GM18909 (cell line): ENCODE results near the gene WSCD2.

Source experiments
- ATAC-seq: cut with Tn5 transposase; IDR thresholded peaks from one replicate; pipeline ENCODE4 v1.9.1; 2021; ENCODE audit warnings: mild to moderate bottlenecking; ENCODE audit not compliant: unreplicated experiment, poor library complexity

Gene WSCD2

DNA sequence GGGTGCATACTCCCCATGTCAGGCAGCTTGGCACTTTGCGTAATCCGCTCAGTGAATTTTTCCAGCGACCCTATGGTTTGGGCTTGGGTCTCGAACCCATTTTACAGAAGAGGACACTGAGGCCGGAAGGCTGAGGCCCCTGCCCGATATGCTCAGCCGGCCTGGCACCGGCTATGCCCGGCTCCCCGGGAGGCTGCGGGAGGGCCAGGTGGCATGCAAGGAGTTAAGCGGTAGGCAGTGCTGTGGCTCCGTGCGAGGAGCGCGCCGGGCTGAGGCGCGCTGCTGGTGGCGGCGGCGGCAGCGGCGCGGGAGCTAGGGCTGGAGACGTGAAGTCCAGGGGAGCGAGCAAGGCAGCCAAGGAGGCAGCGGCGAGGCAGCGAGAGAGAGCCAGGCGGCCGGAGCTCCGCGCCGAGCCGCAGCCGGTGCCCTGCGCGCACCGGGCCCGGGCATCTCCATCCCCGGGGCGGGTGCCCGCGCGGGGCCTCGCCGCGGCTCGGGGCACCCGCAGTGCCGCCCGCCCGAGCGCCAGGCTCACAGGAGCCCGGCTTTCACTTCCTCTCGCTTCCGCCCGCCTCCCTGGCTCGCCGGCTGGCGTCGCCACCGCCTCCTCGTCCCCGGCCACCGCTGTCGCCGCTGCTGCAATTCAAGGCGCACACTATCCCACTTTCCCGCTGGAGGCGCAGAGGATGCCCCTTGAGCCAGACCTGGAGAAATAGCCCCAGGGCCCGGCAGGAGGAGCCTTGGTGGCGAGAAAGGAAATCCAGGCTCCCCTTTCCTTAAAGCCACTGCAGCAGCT is at the start of gene WSCD2:
Gene WSCD2 (plus strand): TSS at position 272 of the 796 bp plus-strand sequence. CDS start 66,545 bp downstream, outside the sequence.
- no peak for ATAC-seq

DNA sequence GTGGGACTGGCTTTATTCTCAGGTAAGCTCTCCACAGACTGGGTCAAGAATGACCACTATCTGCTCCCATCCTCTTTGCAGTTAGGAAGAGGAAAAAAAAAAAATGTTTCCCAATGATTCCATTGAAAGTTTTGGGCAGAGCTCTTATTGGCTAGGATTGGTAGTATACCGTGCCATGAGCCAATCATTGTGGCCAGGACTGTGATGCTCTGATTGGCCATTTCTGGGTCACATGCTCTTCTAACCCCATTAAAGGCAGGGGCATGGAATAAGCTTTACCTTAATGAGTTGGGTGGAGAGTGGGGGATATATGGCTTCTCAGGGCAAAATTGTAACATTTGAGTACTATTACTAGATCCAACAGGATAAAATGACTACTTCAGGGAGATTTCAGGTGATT is 49.4 kb upstream of the WSCD2 start:
- ATAC-seq: no peak

DNA sequence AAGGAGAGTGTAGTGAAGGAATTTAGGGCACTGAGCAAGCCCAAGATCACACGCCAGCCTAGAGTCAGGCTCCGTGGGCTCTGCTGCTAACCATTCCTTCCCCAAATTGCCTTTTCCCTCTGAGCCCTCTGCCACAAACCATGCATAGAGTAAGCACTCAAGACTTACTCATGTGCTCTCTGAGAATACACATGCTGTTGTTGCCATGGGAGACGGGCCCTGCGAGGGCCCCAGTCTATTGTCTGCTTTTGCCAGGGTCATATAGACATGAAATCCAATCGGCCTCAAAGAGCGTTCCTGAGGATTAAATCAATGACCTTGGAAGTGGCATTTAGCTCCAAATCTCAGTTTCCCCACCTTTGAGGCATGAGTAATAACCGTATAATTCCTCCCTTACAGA is 48.7 kb upstream of the WSCD2 start:
- no peak for ATAC-seq

DNA sequence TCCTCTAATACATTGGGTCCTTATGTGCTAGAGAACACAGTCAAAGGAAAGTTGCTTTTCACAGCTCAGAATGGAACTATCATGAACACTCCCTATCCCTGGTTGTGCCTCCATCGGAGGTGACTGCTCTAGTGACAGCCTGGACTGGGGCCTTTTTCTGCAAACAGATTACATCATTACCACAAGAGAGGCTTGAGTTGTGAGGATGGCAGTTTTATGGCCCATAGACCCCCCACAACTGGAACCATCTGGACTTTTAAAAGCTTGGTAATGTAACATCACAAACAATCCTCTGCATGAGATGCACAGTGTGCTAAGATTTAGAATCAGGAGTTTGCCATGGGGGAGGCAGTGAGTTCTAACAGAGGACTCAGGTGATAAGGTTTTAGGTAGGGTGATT is 46.6 kb upstream of the WSCD2 start:
- no peak for ATAC-seq

DNA sequence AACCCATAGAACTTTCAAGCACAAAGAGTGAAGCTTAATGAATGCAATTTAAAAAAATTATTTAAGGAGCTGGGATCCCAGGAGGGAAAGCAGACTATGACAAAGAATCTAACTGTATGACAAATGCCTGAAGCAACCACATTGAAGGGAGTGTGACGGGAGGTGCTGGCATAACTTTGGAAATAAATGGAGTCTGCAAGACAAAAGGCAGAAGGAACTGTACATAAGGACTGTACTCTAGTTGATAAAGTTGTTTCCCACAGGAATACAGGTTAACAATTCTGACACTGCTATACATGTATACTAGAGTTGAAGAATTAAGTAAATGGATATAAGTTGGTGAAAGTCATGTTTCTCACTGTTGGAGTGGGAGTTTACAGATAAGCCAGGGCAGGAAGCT is 41.2 kb upstream of the WSCD2 start:
- ATAC-seq: no peak

DNA sequence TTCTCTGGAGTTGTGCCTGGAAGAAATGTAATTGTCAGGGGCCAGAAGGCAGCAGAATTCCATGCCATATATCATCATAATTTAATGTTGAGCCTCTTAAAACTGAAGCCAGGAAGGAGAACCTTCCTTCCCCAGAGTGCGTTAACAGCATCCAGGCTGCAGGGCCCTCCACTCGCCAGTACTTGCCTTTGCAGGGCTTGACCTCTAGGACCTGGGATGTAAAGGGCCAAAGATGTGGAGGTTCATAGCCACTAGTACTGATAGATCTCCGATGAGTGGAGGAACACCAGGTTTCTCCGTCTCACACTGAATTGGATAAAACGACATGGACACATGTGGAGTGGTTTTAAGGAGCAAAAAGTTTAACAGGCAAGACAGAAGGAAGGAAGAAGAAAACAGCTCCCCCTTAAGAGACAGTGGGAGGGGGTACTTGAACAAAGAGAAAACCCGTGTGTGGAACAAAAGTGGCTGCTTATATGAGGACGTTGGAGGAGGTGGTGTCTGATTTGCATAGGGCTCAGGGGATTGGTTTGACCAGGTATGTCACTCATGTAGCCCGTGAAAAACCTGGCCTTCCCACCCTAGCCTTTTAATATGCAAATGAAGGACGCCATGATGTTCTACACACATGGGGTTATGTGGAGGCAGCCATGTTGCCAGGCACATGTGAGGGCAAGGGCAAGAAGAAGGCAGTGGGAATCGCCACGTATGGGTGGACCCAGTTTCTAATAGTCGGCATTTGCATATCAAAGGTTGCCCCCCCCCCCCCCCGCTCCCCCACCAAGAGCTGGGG is 38.8 kb upstream of the WSCD2 start:
- no peak for ATAC-seq

DNA sequence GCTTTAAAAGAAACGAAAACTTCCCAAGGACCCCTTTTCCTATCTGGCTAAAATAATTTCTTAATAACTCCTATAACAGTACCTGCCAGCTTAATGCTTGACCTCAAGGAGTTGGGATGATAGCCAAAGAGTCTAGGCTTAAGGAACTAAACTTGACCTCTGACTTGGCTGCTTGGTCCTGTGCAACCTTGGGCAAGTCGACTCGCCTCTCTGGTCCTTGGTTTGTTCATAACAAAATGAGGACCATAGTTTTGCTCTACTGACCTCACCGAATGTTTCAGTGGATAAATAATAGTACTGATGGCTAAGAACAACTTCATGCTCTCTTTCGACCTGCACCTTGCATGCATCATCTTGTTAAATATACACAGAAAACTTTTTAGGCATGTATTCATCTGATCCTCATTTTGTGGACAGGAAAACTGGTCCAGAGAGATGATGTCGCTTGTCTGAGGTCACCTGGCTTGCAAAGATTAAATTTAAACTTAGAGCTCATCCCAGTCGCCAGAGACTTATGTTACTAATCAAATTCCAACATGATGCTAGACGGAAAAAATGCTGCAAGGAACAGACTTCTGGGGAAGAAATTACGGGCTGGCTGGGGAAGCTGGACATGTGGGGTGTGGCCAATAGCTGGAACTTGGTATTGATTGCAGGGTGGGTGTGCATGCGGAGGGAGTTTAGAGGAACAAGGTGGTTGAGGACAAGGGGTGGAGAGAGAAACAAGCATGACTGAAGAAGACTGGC is 38.0 kb upstream of the WSCD2 start:
- no peak for ATAC-seq

DNA sequence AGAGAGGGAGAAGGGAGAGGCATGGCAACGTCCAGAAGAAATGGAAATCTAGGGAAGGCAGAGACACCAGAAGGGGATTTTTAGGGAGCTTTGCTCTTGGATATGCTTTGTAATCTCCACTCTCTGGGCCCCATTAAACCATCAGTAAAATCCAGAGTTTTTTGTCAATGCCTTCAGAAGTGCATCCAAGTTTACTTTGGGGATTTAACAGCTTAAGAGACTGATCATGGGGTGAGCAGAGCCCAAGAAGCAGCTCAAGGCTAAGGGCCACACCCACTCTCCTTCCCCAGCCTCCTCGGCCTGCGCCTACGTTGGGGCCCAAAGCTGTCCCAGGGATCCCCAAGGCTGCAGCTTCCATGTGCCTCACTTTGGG is 37.4 kb upstream of the WSCD2 start:
- ATAC-seq: no peak

DNA sequence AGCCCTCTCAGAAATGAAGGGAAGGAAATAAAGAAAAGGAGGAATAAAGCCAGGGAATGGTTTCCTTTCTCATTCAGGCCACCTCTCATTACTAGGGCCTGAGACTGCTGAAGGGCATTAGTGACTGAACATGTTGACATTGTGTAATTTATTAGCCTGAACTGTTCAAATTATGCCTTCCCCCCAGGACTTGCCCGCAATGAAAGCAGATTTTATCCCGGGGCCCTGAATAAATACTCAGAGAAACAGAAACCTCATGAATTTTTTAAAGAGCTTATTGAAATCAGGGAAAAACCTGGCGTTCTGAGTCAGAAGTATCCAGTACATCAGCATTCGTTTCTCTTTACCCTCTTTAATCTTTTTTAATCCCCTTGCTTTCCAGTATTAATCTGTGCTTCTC is 35.9 kb upstream of the WSCD2 start:
- no peak for ATAC-seq

DNA sequence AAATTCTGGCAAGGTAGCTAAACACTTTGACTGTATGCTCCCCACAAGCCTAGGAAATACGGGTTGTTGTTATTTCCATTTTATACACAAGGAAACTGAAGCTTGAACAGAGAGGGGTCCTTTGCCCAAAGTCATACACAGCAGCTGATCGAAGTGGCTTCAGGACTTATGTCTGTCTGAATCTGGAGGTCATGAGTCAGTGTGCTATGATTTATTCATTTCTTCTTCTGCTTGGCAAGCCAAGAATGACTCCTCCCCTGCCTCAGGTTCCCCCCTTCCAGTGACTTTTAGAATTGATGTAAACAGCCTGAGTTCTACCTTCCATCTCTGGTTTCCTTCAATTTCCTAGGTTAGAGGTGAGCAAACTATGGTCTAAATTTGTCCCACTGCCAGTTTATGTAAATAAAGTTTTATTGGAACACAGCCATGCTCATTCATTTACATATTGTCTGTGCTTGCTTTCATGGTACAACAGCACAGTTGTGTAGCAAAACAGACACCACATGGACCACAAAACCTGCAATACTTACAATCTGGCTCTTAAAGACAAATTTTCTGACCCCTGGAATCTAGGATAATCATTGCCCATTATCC is 34.9 kb upstream of the WSCD2 start:
- ATAC-seq: no peak

DNA sequence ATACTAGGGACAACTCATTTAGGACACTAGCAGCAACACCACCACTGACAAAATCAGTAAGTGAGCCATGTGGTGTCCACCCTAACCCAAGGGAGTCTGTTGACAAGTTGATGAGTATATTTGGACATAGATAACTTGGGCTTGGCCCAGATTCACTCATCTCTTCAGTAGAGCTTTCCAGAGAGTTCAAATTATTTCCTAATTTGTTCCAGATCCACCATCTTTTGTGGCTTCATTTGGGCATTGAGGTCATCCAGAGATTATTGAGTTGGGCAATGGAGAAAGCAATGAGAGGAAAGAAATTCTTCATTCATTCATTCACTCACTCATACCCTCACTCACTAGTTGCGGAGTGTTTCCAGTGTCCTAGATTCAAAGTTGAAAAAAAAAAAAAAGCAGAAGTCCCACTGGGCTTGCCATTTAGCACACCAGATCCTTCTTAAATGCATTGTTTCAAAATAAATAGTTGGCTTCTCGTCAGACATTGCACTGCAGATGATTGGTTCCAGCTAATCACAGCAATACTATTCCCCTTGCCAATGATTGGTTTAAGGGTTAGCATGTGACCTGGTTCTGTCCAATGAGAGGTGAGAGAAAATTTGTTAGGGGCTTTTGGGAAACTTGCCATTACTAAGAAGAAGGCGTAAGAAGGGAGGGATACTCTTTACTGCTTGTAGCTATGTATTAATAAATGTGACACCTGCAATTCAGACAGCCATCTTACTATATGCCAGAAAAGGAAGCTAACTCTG is 31.8 kb upstream of the WSCD2 start:
- no peak for ATAC-seq

DNA sequence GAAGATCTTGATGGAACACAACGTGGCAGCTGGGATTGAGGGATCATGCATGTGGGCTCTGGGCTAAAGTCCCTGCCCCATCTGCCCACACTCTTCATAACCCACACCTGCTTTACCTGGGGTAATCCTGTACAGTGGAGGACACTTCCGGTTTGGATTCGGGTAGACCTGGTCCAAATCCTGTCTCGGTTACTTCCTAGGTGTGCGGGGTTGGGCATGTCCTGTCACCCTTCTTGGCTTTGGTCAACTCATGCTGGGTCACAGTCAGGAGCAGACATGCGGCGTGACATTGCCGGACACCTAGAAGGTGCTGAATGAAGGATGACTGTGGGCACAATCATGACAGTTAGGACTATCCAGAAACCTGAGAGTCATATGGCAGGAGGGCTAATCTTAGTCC is 30.7 kb upstream of the WSCD2 start:
- ATAC-seq: no peak

DNA sequence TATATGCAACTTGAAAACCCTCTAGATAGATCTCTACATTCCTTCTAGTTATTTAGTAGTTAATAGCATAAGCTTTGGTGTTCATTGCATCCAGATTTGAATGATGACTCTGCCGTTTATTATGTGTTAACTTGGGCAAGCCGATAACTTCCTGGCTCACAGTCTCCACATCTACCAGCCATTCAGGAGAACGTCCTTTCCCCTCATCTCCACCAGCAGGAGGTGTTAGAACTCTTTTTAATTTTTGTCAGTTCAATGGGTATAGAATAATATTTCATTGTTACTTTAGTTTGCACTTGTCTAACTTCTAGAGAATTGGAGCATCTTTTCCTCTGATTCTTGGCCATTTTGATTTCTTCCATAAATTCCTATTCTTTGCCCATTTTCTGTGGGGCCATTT is 30.0 kb upstream of the WSCD2 start:
- ATAC-seq: no peak

DNA sequence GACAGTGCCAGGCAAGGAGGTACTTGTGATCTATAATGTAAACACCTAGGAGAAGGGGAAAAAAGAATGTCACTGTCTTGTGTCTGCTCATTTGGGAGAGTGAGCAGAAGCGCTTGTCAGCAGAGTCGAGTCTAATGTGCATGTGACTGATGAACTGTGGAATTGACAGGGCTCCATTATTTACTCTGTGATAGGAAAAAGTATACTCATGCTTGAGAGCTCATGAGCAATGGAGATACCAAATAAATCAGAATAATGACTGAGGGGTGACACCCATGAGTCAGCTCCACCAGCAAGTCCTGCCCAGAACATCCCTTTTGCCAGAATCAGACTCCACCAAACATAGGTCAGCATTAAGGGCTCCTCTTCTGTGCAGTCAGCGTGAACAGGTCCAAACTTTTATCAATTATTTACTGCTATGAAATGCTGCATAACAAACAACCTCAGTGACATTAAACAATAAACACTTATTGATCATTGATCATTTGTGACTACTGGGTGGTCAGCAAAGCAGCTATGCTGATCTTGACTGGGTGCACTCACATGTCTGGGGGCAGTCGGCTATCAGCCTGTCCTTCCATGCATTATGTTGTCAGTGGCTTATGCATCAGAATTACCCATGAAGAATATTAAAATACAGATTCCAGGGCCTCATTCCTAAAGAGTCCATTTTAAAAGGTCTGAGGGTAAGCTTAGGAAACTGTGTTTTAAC is 29.2 kb upstream of the WSCD2 start:
- no peak for ATAC-seq

DNA sequence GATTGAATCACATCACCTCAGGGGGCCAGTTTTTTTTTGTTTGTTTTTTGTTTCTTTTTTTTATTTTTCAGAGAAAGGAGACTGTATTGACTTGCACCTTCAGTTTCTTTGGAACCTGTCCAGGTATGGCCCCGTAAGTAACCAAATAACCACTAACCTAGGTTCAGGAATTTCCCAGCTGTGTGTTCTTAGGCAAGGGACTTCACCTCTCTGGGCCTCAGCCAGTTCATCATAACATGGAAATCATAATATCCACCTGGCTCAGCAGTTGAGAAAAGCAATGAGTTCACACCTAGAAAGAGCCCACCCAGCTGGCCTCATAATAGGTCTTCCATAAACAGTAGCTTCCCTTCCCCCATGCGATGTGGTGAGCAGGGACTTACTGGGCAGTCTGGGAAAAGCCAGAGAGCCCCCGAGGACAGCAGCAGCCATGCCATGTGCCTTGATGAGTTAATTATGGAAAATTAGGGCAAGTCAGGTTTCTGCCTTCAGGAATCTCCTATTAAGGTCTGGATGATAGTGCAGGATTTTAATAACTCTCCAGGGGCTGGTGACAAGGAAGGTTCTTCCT is 27.4 kb upstream of the WSCD2 start:
- ATAC-seq: no peak

DNA sequence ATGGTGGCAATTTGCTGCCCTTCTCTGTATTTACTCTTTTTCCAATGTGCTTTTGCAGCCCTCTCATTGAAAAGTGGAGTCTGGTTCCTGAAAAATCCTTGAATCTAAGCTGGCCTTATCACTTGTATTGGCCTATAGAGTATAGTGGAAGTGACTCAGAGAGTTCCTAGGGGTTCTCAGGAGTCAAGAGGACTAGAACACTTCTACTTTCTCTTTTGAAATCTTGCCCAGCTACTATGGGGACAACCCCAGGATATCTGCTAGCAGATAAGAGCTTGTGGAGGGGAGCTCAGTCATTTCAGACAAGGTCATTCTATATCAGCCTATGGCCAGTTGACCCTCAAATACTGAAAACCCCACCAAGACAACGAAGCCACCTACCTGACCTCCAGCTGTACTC is 26.7 kb upstream of the WSCD2 start:
- no peak for ATAC-seq

DNA sequence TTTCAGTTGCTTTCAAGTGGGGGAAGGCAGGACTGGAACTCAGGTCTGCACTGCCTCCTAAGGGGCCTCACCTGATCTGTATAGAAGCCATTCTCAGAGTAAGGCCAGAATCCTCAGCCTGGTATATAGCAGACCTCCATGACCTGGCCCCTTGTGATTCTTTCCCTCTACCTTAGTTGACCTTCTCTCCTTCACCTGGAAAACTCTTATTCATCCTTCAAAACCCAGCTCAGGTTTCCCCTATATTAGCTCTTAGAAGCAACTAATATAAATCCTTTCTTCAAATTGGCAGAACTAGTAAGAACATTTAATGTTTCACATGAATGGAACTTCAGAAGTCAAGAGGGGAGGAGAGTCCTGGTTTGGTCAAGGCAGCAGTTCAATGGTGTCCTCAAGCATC is 26.0 kb upstream of the WSCD2 start:
- ATAC-seq: no peak

DNA sequence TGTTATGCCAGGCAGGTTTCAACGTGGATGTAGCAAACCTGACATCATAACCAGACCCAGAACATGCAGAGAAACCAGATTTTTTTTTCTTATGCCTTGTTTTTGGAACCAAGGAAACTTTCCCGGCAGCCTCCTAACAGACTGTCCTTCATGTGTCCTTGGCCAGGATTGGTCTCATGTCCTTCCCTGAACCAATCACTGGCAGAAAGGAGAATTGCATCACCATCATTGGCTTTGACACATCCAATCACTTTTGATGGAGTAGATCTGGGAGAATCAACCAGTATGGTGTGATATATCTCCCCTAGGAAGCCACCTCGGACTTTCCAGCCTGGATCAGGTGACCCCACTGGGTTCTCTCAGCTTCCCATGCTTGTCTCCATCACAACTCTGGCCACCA is 25.6 kb upstream of the WSCD2 start:
- no peak for ATAC-seq

DNA sequence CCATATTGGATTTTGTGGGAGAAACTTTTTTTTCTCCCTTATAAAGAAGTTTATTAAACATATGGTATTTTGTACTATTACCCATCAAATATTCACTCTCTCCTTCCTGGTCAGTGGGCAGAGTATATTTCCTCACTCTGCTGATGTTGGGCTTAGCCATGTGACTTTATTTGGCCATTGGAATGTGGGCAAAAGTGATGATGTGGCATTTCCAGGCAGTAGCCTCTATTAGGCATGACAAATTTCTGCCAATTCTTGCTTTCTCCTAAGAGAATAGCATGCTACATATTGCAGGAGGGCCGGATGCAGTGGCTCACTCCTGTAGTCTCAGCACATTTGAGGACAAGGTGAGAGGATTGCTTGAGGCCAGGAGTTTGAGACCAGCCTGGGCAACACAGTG is 24.4 kb upstream of the WSCD2 start:
- ATAC-seq: no peak
